DMS53 treated with DMSO at 0.1 percent for 48 hours (cell line): ENCODE results near the gene SLX4IP.

Experiments
- DNase-seq: peaks from one replicate; lab custom pipeline; 2025; ENCODE audit not compliant: unreplicated experiment; lab: John Stamatoyannopoulos, UW

SLX4IP gene

GRCh38 chr20:10519361-10520046, 84.4 kb downstream of the SLX4IP start:
- no peak for DNase-seq

- DNase-seq: no peak
These were observed 85.4 kb downstream of the SLX4IP start for GRCh38 chr20:10520528-10520927.

- peak; percentile 84 for DNase-seq
These were observed 86.1 kb downstream of the SLX4IP start for GRCh38 chr20:10521068-10521831.

DNA sequence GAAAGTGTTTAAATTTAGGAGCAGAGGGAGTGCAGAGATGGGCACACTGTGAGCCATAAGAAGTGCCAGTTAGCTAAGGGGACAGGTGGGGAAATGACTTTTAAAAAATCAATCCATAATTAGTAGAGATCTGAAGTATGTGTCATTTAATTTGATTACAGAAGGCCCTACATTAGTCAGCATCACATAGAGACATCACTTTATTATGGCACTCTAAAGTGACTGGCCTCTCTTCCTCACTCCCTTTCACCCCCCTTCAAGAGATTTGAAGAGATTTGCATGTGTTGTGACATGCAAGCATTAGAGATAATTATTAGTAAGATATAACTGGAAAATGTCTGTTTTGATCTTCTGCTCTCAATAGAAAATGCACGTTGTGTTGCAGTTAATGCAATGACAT, 86.7 kb downstream of the SLX4IP start:
- DNase-seq: no peak

GRCh38 chr20:10522328-10522727, 87.2 kb downstream of the SLX4IP start:
- no peak for DNase-seq

GRCh38 chr20:10523443-10523842, 88.3 kb downstream of the SLX4IP start:
- no peak for DNase-seq

- no peak for DNase-seq
These were observed 89.0 kb downstream of the SLX4IP start for GRCh38 chr20:10524034-10524476.

DNA sequence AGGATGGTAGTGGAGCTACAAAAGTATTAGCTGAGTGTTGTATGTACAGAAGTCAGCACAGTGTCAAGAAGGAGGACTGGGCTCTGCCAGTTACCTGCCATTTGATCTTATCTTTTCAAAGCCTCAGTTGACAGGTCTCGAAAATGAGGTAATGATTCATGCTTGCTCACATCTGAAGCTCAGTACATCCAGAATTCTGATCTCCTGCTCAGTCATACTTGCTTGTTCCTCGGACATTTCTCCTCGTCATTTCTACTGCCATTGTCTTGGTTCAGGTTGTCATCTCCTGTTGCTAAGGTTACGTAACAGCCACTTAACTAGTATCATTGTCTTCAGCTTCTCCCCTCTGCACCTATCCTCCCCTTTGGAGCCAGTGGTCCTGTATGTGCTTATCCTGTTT, 89.5 kb downstream of the SLX4IP start:
- DNase-seq: no peak

DNA sequence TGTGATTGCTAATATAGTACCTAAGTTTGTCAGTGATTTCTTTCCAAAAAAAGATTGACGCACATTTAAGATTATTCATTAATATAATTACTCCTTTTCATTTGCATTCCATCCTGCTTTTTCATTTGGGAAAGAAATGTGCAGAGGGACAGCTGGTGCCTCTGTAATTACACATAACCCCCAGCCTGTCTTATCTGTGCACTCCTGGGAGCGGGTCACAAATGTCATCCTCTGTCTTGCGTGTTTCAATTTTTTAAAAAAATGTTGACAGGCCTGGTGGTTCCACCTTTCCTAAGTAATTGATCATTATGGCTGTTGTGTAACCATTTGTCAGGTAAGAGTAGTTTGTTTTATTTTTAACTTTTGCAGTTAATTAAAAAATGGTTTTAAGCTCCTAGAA, 92.7 kb downstream of the SLX4IP start:
- no peak for DNase-seq

DNA sequence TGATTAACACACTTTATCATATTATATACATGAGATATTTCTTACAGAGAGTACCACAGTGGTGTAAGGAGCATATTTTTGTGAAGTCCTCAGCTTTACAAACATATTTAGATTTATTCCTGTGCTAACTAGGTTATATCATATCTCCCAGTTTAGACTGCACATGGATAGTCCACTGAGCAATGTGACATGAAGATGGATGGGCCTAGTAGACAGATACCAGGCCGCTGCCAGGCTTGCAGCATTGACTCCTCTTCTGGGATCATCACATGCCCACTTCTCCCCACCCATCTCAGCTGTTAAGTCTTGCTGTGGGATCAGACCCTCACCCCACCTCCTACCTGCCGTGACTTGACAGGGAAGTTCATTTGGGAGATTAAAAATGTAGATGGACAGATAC, 95.8 kb downstream of the SLX4IP start:
- no peak for DNase-seq

DNA sequence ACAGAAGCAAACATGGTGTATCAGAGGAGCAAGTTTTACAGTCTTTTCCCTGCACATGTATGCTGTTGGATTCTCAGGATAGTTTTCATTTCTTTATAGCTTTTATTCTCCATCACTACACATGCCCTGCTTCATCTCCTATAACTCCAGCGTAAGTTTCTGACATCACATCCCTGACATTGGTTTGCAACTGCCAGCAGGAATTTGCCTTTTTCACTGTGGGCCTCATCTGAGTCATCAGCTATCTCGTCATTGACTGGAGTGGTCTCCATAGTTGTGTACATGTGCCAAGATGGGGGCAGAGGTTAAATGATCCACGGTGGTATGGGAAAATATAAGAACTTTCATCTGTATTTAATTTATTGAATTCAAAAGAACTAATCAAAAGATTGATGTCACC, 96.7 kb downstream of the SLX4IP start:
- no peak for DNase-seq

GRCh38 chr20:10532361-10532760, 97.3 kb downstream of the SLX4IP start:
- no peak for DNase-seq

- DNase-seq: peak; percentile 40
These were observed 101.4 kb downstream of the SLX4IP start for GRCh38 chr20:10536531-10536930.

- no peak for DNase-seq
These were observed 102.9 kb downstream of the SLX4IP start for GRCh38 chr20:10537850-10538480.

- no peak for DNase-seq
These were observed 103.7 kb downstream of the SLX4IP start for GRCh38 chr20:10538768-10539167.

- no peak for DNase-seq
These were observed 104.9 kb downstream of the SLX4IP start for GRCh38 chr20:10539818-10540553.

- DNase-seq: no peak
These were observed 105.8 kb downstream of the SLX4IP start for GRCh38 chr20:10540636-10541493.

GRCh38 chr20:10541668-10542411, 106.7 kb downstream of the SLX4IP start:
- peak; percentile 52 for DNase-seq

- DNase-seq: no peak
These were observed 107.3 kb downstream of the SLX4IP start for GRCh38 chr20:10542442-10542841.

GRCh38 chr20:10543480-10543879, 108.4 kb downstream of the SLX4IP start:
- no peak for DNase-seq
